ENCODE results near the gene MPL.

MPL gene

GRCh38 chr1:43402089-43402865 is 64.7 kb downstream of the MPL start:
- Histone ChIP-seq H3K27me3 (ENCODE audit: control insufficient read depth, low read length) (no peaks in the 10 kb centered on the region), H3K9me3 (ENCODE audit: control insufficient read depth, insufficient read depth, low read length) (no peaks in the 10 kb centered on the region), H3K79me2 (ENCODE audit: control insufficient read depth, low read length) (no peaks in the 10 kb centered on the region), H3K27ac (ENCODE audit: low read depth, low read length) (no peak overlapping the region), H3K4me1 (ENCODE audit: control insufficient read depth, low read length) (no peaks in the 10 kb centered on the region), H4K20me1 (ENCODE audit: control insufficient read depth, insufficient read depth, low read depth, low read length) (no peaks in the 10 kb centered on the region), H3K36me3 (ENCODE audit: control insufficient read depth, low read length) (peaks cover 40% of the 10 kb centered on the region), H3F3A (ENCODE audit: control insufficient read depth, insufficient read depth) (no peaks in the 10 kb centered on the region), H3K4me3 (ENCODE audit: low read length) (no peak overlapping the region), H3K9me2 (replicated peaks; ENCODE audit: control insufficient read depth, low read length) (no peaks in the 10 kb centered on the region), H3K4me2 (ENCODE audit: low read length) (no peak overlapping the region)
- TF ChIP-seq EZH2phosphoT487 (IDR thresholded peaks at IDR 0.05; ENCODE audit: borderline replicate concordance, low read length) (no peak), CTCF (IDR thresholded peaks at IDR 0.05; ENCODE audit: low read depth, low read length, poor library complexity, severe bottlenecking) (no peak)

All from DOHH2 (cell line).